Inferior parietal cortex (tissue), 1 donor: ENCODE data around the gene ITGA1.
"Not testable (repeated sequence)": the region's sequence is repeated elsewhere in the genome, so short reads cannot be mapped to it uniquely, and the experiment has no call there.

Experiments
- DNase-seq: peaks from one replicate; pipeline ENCODE4 v3.0.0-alpha.2; 2016; ENCODE audit errors: extremely low spot score

ITGA1 gene

GRCh38 chr5:52787600-52788504 lies at the start of gene ITGA1, which contains the start of gene PELO:
Gene ITGA1 (plus strand): TSS chr5:52787916. CDS start chr5:52788354, 438 bp downstream.
Gene PELO (plus strand): TSS chr5:52787916. CDS start chr5:52800395, 12,479 bp downstream.
- DNase-seq: no peak

- no peak for DNase-seq
Measured at GRCh38 chr5:52738095-52738506, 49.6 kb upstream of the ITGA1 start.

- DNase-seq: no peak
Measured at GRCh38 chr5:52740007-52740406, 47.7 kb upstream of the ITGA1 start.

GRCh38 chr5:52743012-52743411 lies 44.7 kb upstream of the ITGA1 start:
- DNase-seq: no peak

- no peak for DNase-seq
Measured at GRCh38 chr5:52743529-52743928, 44.2 kb upstream of the ITGA1 start.

GRCh38 chr5:52743970-52744369 lies 43.7 kb upstream of the ITGA1 start:
- no peak for DNase-seq

- DNase-seq: not testable (repeated sequence)
Measured at GRCh38 chr5:52744867-52745458, 42.8 kb upstream of the ITGA1 start.

GRCh38 chr5:52746539-52746938 lies 41.2 kb upstream of the ITGA1 start:
- DNase-seq: no peak

- no peak for DNase-seq
Measured at GRCh38 chr5:52748590-52748989, 39.1 kb upstream of the ITGA1 start.

GRCh38 chr5:52749666-52750065 lies 38.0 kb upstream of the ITGA1 start:
- DNase-seq: no peak

GRCh38 chr5:52751137-52751536 lies 36.6 kb upstream of the ITGA1 start:
- no peak for DNase-seq

GRCh38 chr5:52754051-52754450 lies 33.7 kb upstream of the ITGA1 start:
- no peak for DNase-seq

GRCh38 chr5:52757527-52757926 lies 30.2 kb upstream of the ITGA1 start:
- DNase-seq: no peak

GRCh38 chr5:52758014-52758413 lies 29.7 kb upstream of the ITGA1 start:
- no peak for DNase-seq

- no peak for DNase-seq
Measured at GRCh38 chr5:52759331-52759730, 28.4 kb upstream of the ITGA1 start.

GRCh38 chr5:52760695-52761366 lies 26.9 kb upstream of the ITGA1 start:
- DNase-seq: no peak

- no peak for DNase-seq
Measured at GRCh38 chr5:52767217-52767743, 20.4 kb upstream of the ITGA1 start.

- no peak for DNase-seq
Measured at GRCh38 chr5:52767766-52768480, 19.8 kb upstream of the ITGA1 start.

- no peak for DNase-seq
Measured at GRCh38 chr5:52769061-52769460, 18.7 kb upstream of the ITGA1 start.

GRCh38 chr5:52770287-52770939 lies 17.3 kb upstream of the ITGA1 start:
- DNase-seq: no peak
